ENCODE results near the gene NSG1.
"Not testable (repeated sequence)": the region's sequence is repeated elsewhere in the genome, so short reads cannot be mapped to it uniquely, and the experiment has no call there.

NSG1 gene

GRCh38 chr4:4386736-4387392 is at the start of gene NSG1:
Gene NSG1, plus strand, starts transcription at chr4:4387102. Its CDS starts 528 bp downstream, at chr4:4387630.
- Histone ChIP-seq H3K27ac (ENCODE audit: low read length) (no peak within 1 kb of the TSS), H3K36me3 (ENCODE audit: control insufficient read depth, low read depth, low read length) (no peaks in the 10 kb centered on the region), H3K27me3 (ENCODE audit: control insufficient read depth, insufficient read depth, low read length) (peaks cover 70% of the 10 kb centered on the region), H3K9me3 (ENCODE audit: control insufficient read depth, low read depth, low read length) (no peaks in the 10 kb centered on the region), H3K4me1 (ENCODE audit: control insufficient read depth, low read depth, low read length) (peaks cover 5% of the 10 kb centered on the region), H3K4me3 (ENCODE audit: low read length) (peak within 1 kb of the TSS; percentile 61), H3K9ac (ENCODE audit: low read length) (peak within 1 kb of the TSS; percentile 50)

- no peak overlapping the region for H3K9ac ChIP-seq (ENCODE audit: low read length)
- no peak overlapping the region for H3K4me3 ChIP-seq (ENCODE audit: low read length)
- no peaks in the 10 kb centered on the region for H3K9me3 ChIP-seq (ENCODE audit: control insufficient read depth, low read depth, low read length)
- no peaks in the 10 kb centered on the region for H3K27me3 ChIP-seq (ENCODE audit: control insufficient read depth, insufficient read depth, low read length)
- H3K4me1 ChIP-seq (ENCODE audit: control insufficient read depth, low read depth, low read length): no peaks in the 10 kb centered on the region
- no peaks in the 10 kb centered on the region for H3K36me3 ChIP-seq (ENCODE audit: control insufficient read depth, low read depth, low read length)
- H3K27ac ChIP-seq (ENCODE audit: low read length): no peak overlapping the region
Measured at GRCh38 chr4:4338210-4339001, 48.5 kb upstream of the NSG1 start.

GRCh38 chr4:4339504-4340085 is 47.3 kb upstream of the NSG1 start:
- Histone ChIP-seq H3K4me1 (ENCODE audit: control insufficient read depth, low read depth, low read length) (no peaks in the 10 kb centered on the region), H3K27ac (ENCODE audit: low read length) (no peak overlapping the region), H3K9me3 (ENCODE audit: control insufficient read depth, low read depth, low read length) (no peaks in the 10 kb centered on the region), H3K9ac (ENCODE audit: low read length) (no peak overlapping the region), H3K36me3 (ENCODE audit: control insufficient read depth, low read depth, low read length) (no peaks in the 10 kb centered on the region), H3K4me3 (ENCODE audit: low read length) (no peak overlapping the region), H3K27me3 (ENCODE audit: control insufficient read depth, insufficient read depth, low read length) (no peaks in the 10 kb centered on the region)

GRCh38 chr4:4341861-4342650 is 44.8 kb upstream of the NSG1 start:
- no peak overlapping the region for H3K9ac ChIP-seq (ENCODE audit: low read length)
- H3K27ac ChIP-seq (ENCODE audit: low read length): no peak overlapping the region
- H3K4me3 ChIP-seq (ENCODE audit: low read length): no peak overlapping the region
- H3K27me3 ChIP-seq (ENCODE audit: control insufficient read depth, insufficient read depth, low read length): no peaks in the 10 kb centered on the region
- H3K9me3 ChIP-seq (ENCODE audit: control insufficient read depth, low read depth, low read length): no peaks in the 10 kb centered on the region
- no peaks in the 10 kb centered on the region for H3K36me3 ChIP-seq (ENCODE audit: control insufficient read depth, low read depth, low read length)
- H3K4me1 ChIP-seq (ENCODE audit: control insufficient read depth, low read depth, low read length): no peaks in the 10 kb centered on the region

GRCh38 chr4:4343038-4343437 is 43.9 kb upstream of the NSG1 start:
- Histone ChIP-seq H3K9ac (ENCODE audit: low read length) (no peak overlapping the region), H3K27ac (ENCODE audit: low read length) (no peak overlapping the region), H3K27me3 (ENCODE audit: control insufficient read depth, insufficient read depth, low read length) (no peaks in the 10 kb centered on the region), H3K36me3 (ENCODE audit: control insufficient read depth, low read depth, low read length) (no peaks in the 10 kb centered on the region), H3K9me3 (ENCODE audit: control insufficient read depth, low read depth, low read length) (no peaks in the 10 kb centered on the region), H3K4me3 (ENCODE audit: low read length) (no peak overlapping the region), H3K4me1 (ENCODE audit: control insufficient read depth, low read depth, low read length) (no peaks in the 10 kb centered on the region)

- Histone ChIP-seq H3K27me3 (ENCODE audit: control insufficient read depth, insufficient read depth, low read length) (no peaks in the 10 kb centered on the region), H3K4me1 (ENCODE audit: control insufficient read depth, low read depth, low read length) (no peaks in the 10 kb centered on the region), H3K9ac (ENCODE audit: low read length) (no peak overlapping the region), H3K36me3 (ENCODE audit: control insufficient read depth, low read depth, low read length) (no peaks in the 10 kb centered on the region), H3K4me3 (ENCODE audit: low read length) (no peak overlapping the region), H3K9me3 (ENCODE audit: control insufficient read depth, low read depth, low read length) (no peaks in the 10 kb centered on the region), H3K27ac (ENCODE audit: low read length) (no peak overlapping the region)
Measured at GRCh38 chr4:4344915-4345527, 41.9 kb upstream of the NSG1 start.

GRCh38 chr4:4347585-4347984 is 39.3 kb upstream of the NSG1 start:
- H3K27ac ChIP-seq (ENCODE audit: low read length): no peak overlapping the region
- H3K27me3 ChIP-seq (ENCODE audit: control insufficient read depth, insufficient read depth, low read length): no peaks in the 10 kb centered on the region
- H3K9ac ChIP-seq (ENCODE audit: low read length): no peak overlapping the region
- no peak overlapping the region for H3K4me3 ChIP-seq (ENCODE audit: low read length)
- H3K36me3 ChIP-seq (ENCODE audit: control insufficient read depth, low read depth, low read length): no peaks in the 10 kb centered on the region
- H3K9me3 ChIP-seq (ENCODE audit: control insufficient read depth, low read depth, low read length): no peaks in the 10 kb centered on the region
- no peaks in the 10 kb centered on the region for H3K4me1 ChIP-seq (ENCODE audit: control insufficient read depth, low read depth, low read length)

GRCh38 chr4:4348585-4348984 is 38.3 kb upstream of the NSG1 start:
- H3K9ac ChIP-seq (ENCODE audit: low read length); H3K27ac ChIP-seq (ENCODE audit: low read length); H3K4me3 ChIP-seq (ENCODE audit: low read length); H3K36me3 ChIP-seq (ENCODE audit: control insufficient read depth, low read depth, low read length); H3K4me1 ChIP-seq (ENCODE audit: control insufficient read depth, low read depth, low read length); H3K27me3 ChIP-seq (ENCODE audit: control insufficient read depth, insufficient read depth, low read length); H3K9me3 ChIP-seq (ENCODE audit: control insufficient read depth, low read depth, low read length): not testable (repeated sequence)

GRCh38 chr4:4349867-4350266 is 37.0 kb upstream of the NSG1 start:
- Histone ChIP-seq H3K4me1 (ENCODE audit: control insufficient read depth, low read depth, low read length) (no peaks in the 10 kb centered on the region), H3K9me3 (ENCODE audit: control insufficient read depth, low read depth, low read length) (no peaks in the 10 kb centered on the region), H3K4me3 (ENCODE audit: low read length) (no peak overlapping the region), H3K27ac (ENCODE audit: low read length) (no peak overlapping the region), H3K9ac (ENCODE audit: low read length) (no peak overlapping the region), H3K36me3 (ENCODE audit: control insufficient read depth, low read depth, low read length) (no peaks in the 10 kb centered on the region), H3K27me3 (ENCODE audit: control insufficient read depth, insufficient read depth, low read length) (no peaks in the 10 kb centered on the region)

- Histone ChIP-seq H3K27me3 (ENCODE audit: control insufficient read depth, insufficient read depth, low read length) (no peaks in the 10 kb centered on the region), H3K9me3 (ENCODE audit: control insufficient read depth, low read depth, low read length) (no peaks in the 10 kb centered on the region), H3K27ac (ENCODE audit: low read length) (no peak overlapping the region), H3K36me3 (ENCODE audit: control insufficient read depth, low read depth, low read length) (no peaks in the 10 kb centered on the region), H3K4me1 (ENCODE audit: control insufficient read depth, low read depth, low read length) (no peaks in the 10 kb centered on the region), H3K9ac (ENCODE audit: low read length) (no peak overlapping the region), H3K4me3 (ENCODE audit: low read length) (no peak overlapping the region)
Measured at GRCh38 chr4:4350909-4351308, 36.0 kb upstream of the NSG1 start.

- Histone ChIP-seq H3K9me3 (ENCODE audit: control insufficient read depth, low read depth, low read length) (no peaks in the 10 kb centered on the region), H3K27me3 (ENCODE audit: control insufficient read depth, insufficient read depth, low read length) (no peaks in the 10 kb centered on the region), H3K4me3 (ENCODE audit: low read length) (no peak overlapping the region), H3K4me1 (ENCODE audit: control insufficient read depth, low read depth, low read length) (peaks cover 2% of the 10 kb centered on the region), H3K9ac (ENCODE audit: low read length) (no peak overlapping the region), H3K27ac (ENCODE audit: low read length) (no peak overlapping the region), H3K36me3 (ENCODE audit: control insufficient read depth, low read depth, low read length) (no peaks in the 10 kb centered on the region)
Measured at GRCh38 chr4:4355302-4355701, 31.6 kb upstream of the NSG1 start.

Data from iPS-18a (cell line).